Upper lobe of right lung (tissue), 1 donor: Measurements from ENCODE around the gene CRB1. TPM values are rescaled to one million over a fixed set of nuclear protein-coding genes. Genes with fewer than 3 reads are reported as not detected.

Experiments
- ATAC-seq: fragments of 200-7000 bp; cut with Tn5 transposase; one replicate; pipeline ENCODE4 v1.9.1; 2020; ENCODE audit warnings: mild to moderate bottlenecking, moderate library complexity
- DNase-seq: peaks from one replicate; pipeline ENCODE4 v3.0.0-alpha.2; 2020
- H3K27ac ChIP-seq: fragments of 200-600 bp; one replicate; pipeline ENCODE4 v1.8.0; 2022
- H3K27me3 ChIP-seq: fragments of 200-600 bp; one replicate; pipeline ENCODE4 v1.8.0; 2022; ENCODE audit warnings: mild to moderate bottlenecking
- H3K36me3 ChIP-seq: fragments of 200-600 bp; one replicate; pipeline ENCODE4 v1.8.0; 2022
- H3K4me1 ChIP-seq: fragments of 200-600 bp; one replicate; pipeline ENCODE4 v1.8.0; 2022
- H3K4me3 ChIP-seq: fragments of 200-600 bp; one replicate; pipeline ENCODE4 v1.8.0; 2022; ENCODE audit warnings: mild to moderate bottlenecking
- H3K9me3 ChIP-seq: fragments of 200-600 bp; one replicate; pipeline ENCODE4 v1.8.0; 2022
- CTCF ChIP-seq: fragments of 200-600 bp; IDR thresholded peaks from one replicate; pipeline ENCODE4 v1.8.0; 2022; ENCODE audit warnings: antibody characterized with exemption
- intact Hi-C: fragments of 100-400 bp; cut with DNase I; formaldehyde crosslinking; loops from one replicate; pipeline ENCODE4 v1.11.0; 2022
- long read RNA-seq: library from polyadenylated mRNA; unstranded; transcript quantifications from one replicate; pipeline ENCODE4 v2.0.0, GENCODE V29; 2021
- total RNA-seq: library from RNA; stranded (reverse); fragmentation: NEBNext Ultra II Directional; extraction: Animal tissue kit (Norgen Biotek cat#: 25700); gene quantifications from one replicate; pipeline ENCODE4 v1.2.1, GENCODE V29; 2021
- donor health status: DM: no; HTN: yes; CAD: no; lungs with severe emphysema.

The CRB1 gene
- total RNA-seq, result 0.46 TPM
- long read RNA-seq, result 0 reads

- Histone ChIP-seq H3K4me3 (no peak within 1 kb of the TSS), H3K4me1 (no peaks in the 10 kb centered on the region), H3K36me3 (no peaks in the 10 kb centered on the region), H3K27ac (no peak within 1 kb of the TSS), H3K9me3 (no peaks in the 10 kb centered on the region), H3K27me3 (no peaks in the 10 kb centered on the region)
- ATAC-seq (no peak), DNase-seq (no peak)
- intact Hi-C loops, result no loop called here
- TF ChIP-seq CTCF, result no peak
Observed at GRCh38 chr1:197268012-197268411, at the start of gene CRB1. TSS of gene CRB1 (plus strand) at chr1:197268252. CDS start at chr1:197268413, 161 bp downstream.

- DNase-seq, result no peak
- TF ChIP-seq CTCF, result no peak
- H3K27me3 ChIP-seq, result no peaks in the 10 kb centered on the region
- H3K4me3 ChIP-seq, result no peak overlapping the region
- no peaks in the 10 kb centered on the region for H3K9me3 ChIP-seq
- no peaks in the 10 kb centered on the region for H3K36me3 ChIP-seq
- intact Hi-C loops, result no loop called here
- no peak overlapping the region for H3K27ac ChIP-seq
- H3K4me1 ChIP-seq, result no peaks in the 10 kb centered on the region
- ATAC-seq, result no peak
Observed at GRCh38 chr1:197218857-197219256, 49.2 kb upstream of the CRB1 start.

- no peak for TF ChIP-seq CTCF
- ATAC-seq (peak; percentile 84), DNase-seq (no peak)
- H3K4me1 ChIP-seq, result no peaks in the 10 kb centered on the region
- no peaks in the 10 kb centered on the region for H3K27me3 ChIP-seq
- no peak overlapping the region for H3K27ac ChIP-seq
- no peak overlapping the region for H3K4me3 ChIP-seq
- intact Hi-C loops, result no loop called here
- H3K9me3 ChIP-seq, result no peaks in the 10 kb centered on the region
- no peaks in the 10 kb centered on the region for H3K36me3 ChIP-seq
Observed at GRCh38 chr1:197222025-197222685, 45.9 kb upstream of the CRB1 start.

GRCh38 chr1:197222780-197223179, 45.3 kb upstream of the CRB1 start:
- intact Hi-C loops, result no loop called here
- TF ChIP-seq CTCF, result no peak
- H3K9me3 ChIP-seq, result no peaks in the 10 kb centered on the region
- H3K36me3 ChIP-seq, result no peaks in the 10 kb centered on the region
- DNase-seq, result no peak
- no peaks in the 10 kb centered on the region for H3K27me3 ChIP-seq
- H3K4me1 ChIP-seq, result no peaks in the 10 kb centered on the region
- no peak overlapping the region for H3K27ac ChIP-seq
- no peak overlapping the region for H3K4me3 ChIP-seq
- no peak for ATAC-seq

GRCh38 chr1:197224160-197224559, 43.9 kb upstream of the CRB1 start:
- H3K4me3 ChIP-seq, result no peak overlapping the region
- no peaks in the 10 kb centered on the region for H3K9me3 ChIP-seq
- H3K4me1 ChIP-seq, result no peaks in the 10 kb centered on the region
- no peaks in the 10 kb centered on the region for H3K36me3 ChIP-seq
- no peak overlapping the region for H3K27ac ChIP-seq
- DNase-seq (no peak), ATAC-seq (no peak)
- TF ChIP-seq CTCF, result peak; percentile 27
- intact Hi-C loops, result no loop called here
- H3K27me3 ChIP-seq, result no peaks in the 10 kb centered on the region

- DNase-seq (no peak), ATAC-seq (no peak)
- Histone ChIP-seq H3K9me3 (no peaks in the 10 kb centered on the region), H3K4me3 (no peak overlapping the region), H3K36me3 (no peaks in the 10 kb centered on the region), H3K4me1 (no peaks in the 10 kb centered on the region), H3K27ac (no peak overlapping the region), H3K27me3 (no peaks in the 10 kb centered on the region)
- intact Hi-C loops, result no loop called here
- TF ChIP-seq CTCF, result no peak
Observed at GRCh38 chr1:197225611-197226010, 42.4 kb upstream of the CRB1 start.
